Measurements from ENCODE around the gene AP3M1.
"Not testable (repeated sequence)": the region's sequence is repeated elsewhere in the genome, so short reads cannot be mapped to it uniquely, and the experiment has no call there.

AP3M1 gene, protein sequence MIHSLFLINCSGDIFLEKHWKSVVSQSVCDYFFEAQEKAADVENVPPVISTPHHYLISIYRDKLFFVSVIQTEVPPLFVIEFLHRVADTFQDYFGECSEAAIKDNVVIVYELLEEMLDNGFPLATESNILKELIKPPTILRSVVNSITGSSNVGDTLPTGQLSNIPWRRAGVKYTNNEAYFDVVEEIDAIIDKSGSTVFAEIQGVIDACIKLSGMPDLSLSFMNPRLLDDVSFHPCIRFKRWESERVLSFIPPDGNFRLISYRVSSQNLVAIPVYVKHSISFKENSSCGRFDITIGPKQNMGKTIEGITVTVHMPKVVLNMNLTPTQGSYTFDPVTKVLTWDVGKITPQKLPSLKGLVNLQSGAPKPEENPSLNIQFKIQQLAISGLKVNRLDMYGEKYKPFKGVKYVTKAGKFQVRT

DNA sequence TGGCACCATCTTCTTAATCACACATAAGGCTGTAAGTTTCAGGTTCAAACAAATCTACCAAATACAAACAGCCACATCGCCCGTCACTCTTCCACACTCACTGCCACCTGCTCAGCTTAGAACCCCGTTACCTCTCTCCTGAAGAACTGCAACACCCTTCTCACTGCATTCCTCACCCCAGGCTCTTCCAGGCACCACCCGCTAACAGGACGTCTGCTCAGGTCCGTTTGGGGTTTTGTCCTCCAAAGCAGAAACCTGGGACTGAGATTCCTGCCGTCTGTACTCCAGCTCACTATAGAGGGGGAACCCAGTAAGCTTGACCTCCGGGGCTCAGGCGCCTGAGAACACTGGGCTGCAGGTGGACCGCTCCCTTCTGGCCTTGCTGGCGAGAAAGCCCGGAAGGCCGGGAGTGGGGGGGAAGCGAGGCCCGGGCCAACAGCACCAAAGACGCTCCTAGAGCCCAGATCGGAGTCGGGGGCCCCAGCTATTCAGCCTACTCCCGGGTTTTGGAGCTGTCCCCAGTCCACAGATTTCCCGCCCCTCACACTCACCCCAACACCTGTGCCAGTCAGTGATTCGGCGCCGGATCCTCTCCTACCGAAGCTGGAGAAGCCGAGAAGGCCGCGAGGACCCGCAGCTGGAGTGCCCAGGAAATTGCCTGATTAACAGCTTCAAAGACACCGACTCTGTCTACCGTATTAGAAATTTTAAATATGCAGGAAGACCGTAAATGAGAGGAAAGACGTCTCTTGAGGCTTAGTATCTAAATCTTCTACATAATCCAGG lies at the start of gene AP3M1:
Gene AP3M1, minus strand, starts transcription at position 625 of the 786 bp plus-strand sequence. CDS start 12,449 bp downstream, outside the sequence.
- peak; percentile 16 for DNase-seq (ENCODE audit: low spot score)

DNA sequence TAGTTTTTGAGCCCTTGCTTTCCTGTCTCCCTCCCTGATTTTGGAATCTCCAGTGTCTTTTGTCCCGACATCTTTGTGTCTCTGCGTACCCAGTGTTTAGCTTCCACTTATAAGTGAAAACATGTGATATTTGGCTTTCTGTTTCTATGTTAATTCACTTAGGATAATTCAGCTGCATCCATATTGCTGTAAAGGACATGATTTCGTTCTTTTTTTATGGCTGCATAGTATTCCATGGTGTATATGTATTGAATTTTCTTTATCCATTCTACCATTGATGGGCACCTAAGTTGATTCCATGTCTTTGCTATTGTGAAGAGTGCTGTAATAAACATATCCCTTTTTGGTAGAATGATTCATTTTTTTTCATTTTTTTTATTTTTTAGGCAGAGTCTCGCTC lies 48.7 kb upstream of the AP3M1 start:
- no peak for DNase-seq (ENCODE audit: low spot score)

DNA sequence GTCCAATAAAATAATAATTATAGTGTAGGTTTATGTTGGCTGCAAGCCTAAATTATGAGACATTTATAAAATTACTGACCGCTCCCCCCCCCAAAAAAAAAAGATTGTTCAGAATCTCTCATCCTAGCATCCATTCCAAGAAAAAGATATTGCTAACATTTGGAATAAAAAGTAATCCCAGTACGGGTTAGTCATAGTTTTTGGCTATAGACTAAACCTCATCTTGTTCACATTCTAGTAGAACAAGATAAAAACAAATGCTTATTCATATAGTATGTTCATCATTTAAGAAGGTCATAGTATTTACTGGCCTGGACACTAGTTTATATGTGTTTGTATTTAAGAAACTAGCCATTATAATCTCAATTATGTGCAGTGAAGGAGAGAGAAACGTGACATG lies 44.4 kb upstream of the AP3M1 start:
- no peak for DNase-seq (ENCODE audit: low spot score)

DNA sequence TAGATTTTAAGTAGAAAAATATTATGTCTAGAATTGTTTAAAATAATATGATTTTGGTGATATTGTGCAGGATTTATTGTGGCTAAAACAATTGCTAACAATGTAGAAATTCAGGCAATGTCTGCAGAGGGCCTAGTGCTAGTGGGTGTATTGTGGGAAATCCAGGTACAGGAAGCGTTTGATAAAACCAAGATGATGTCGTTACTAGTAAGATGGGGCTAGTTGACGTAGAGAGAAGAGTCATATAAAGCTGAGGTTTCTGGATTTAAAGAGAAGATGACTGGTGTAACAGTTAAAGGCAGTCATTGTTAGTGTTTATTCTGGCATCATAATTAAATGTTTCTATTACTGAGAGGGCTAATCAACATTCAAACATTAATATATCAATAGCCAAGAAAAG lies 43.9 kb upstream of the AP3M1 start:
- DNase-seq (ENCODE audit: low spot score) = no peak

DNA sequence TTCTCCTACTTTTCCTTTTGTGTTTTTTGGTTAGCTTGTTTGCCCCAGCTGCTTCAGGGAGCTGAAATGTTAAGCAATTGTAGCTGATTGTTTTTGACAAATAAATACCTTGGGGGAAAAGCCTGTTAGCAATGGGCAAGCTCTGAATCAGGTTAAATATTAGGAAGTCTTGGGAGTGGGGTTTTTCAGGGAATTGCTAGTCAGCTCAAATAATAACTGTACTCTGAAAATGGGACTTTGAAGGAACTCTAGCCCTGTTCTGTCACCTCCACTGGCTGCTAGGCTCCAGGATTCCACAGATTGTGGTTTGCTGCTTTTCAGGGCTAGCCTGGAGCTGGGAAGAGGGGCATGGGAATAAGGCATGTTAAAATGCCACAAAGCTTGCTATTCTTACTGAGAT lies 39.9 kb upstream of the AP3M1 start:
- DNase-seq (ENCODE audit: low spot score) = no peak

DNA sequence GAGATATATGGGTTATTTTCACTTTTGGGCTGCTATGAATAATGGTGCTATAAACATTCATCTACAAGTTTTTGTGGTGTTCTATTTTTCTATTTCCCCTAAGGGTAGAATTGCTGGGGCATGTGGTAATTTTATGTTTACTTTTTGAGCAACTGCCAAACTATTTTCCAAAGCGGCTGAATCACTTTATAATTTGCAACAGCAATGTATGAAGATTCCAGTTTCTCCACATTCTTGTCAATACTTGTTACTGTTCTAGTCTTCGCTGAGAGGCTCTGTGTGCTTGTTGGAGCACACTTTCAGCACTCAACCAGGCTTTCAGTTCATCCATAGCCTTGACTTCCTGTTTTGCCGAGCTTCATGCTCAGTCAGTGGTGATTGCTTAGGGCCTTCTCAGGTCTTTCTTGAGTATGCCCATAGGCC lies 39.4 kb upstream of the AP3M1 start:
- DNase-seq (ENCODE audit: low spot score) = no peak

DNA sequence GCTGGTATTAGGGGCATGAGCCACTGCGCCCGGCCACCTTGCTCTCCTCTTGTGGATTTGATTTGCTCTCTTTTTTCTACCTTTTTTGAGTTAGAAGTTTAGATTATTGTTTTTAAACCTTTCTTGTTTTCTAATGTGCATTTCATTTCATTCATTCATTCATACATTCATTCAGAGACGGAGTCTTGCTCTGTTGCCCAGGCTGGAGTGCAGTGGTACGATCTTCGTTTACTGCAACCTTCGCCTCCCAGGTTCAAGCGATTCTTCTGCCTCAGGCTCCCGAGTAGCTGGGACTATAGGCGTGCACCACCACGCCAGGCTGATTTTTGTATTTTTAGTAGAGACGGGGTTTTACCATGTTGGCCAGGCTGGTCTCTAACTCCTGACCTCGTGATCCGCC lies 38.0 kb upstream of the AP3M1 start:
- not testable (repeated sequence) for DNase-seq (ENCODE audit: low spot score)

DNA sequence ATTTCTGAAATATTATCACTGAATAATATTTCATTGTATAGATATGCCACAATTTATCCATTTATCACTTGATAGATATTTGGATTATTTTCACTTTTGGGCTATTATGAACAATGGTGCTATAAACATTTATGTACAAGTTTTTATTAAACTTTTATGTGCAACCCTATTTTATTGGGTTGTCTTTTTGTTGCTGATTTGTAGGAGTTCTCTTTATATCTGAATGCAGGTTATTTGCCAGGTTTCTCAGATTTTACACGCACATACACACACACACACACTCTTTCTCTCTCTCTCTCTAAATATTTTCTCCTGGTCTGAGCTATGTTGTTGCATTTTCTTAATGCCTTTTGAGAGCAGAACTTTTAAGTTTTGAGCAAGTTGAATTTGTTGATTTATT lies 36.6 kb upstream of the AP3M1 start:
- no peak for DNase-seq (ENCODE audit: low spot score)

DNA sequence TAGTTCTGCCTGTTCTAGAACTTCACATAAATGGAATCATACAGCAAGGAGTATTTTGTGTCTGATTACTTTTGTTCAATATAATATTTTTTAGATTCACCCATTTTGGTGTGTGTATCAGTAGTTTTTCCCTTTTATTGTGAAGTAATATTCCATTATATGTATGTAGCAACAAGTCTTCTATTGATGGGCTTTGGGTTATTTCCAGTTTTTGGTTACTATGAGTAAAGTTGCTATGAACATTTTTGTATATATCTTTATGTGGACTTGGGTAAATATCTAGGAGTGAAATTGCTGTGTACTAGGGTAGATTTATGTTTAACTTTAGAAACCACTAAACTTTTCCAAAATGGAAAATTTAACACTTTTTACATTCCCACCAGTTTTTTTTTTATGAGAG lies 36.0 kb upstream of the AP3M1 start:
- no peak for DNase-seq (ENCODE audit: low spot score)

DNA sequence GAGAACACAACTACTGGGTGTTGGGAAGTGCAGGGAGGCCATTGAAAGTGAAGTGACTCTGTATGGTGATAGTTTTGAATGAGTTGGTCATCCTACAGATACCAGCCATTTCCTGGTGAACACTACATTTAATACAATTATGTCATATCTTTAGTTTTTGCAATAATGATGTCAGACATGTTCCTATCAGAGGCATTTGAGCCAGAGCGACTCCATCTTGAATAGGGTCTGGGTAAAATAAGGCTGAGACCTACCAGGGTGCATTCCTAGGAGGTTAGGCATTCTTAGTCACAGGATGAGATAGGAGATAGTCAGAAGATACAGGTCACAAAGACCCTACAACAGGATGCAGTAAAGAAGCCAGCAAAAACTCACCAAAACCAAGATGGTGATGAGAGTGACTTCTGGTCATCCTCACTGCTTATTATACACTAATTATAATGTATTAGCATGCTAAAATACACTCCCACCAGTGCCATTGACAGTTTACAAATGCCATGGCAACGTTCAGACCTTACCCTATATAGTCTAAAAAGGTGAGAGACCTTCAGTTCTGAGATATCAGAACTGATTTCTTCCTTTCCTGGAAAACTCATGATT lies 28.6 kb upstream of the AP3M1 start:
- peak; percentile 39 for DNase-seq (ENCODE audit: low spot score)

DNA sequence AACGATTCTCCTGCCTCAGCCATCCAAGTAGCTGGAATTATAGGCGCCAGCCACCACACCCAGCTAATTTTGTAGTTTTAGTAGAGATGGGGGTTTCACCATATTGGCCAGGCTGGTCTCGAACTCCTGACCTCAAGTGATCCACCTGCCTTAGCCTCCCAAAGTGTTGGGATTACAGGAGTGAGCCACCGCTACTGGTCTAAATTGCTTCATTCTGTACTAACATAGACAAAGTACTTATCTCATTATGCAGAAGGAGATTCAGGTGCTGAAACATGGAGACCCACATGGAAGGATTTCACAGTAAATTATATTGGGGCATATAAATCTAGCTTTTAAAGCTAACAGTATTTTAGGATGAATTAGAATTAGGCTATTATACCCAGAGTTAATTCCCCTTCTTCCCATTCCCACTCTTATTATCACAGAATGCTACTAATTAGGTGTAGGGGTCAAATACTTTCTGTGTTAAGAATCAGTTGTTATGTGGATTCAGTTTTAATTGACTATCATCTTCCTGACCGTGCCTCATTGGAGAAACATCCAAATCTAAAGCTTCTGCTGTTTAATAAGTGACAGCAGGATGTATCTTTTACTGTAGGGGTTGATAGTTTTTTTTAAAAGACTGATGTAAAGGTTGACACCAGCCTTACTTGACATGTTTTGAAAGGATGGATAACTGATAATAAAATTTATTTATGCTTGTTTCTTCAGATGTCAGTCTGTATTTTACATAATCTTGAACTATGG lies 27.6 kb upstream of the AP3M1 start:
- DNase-seq (ENCODE audit: low spot score) = no peak

DNA sequence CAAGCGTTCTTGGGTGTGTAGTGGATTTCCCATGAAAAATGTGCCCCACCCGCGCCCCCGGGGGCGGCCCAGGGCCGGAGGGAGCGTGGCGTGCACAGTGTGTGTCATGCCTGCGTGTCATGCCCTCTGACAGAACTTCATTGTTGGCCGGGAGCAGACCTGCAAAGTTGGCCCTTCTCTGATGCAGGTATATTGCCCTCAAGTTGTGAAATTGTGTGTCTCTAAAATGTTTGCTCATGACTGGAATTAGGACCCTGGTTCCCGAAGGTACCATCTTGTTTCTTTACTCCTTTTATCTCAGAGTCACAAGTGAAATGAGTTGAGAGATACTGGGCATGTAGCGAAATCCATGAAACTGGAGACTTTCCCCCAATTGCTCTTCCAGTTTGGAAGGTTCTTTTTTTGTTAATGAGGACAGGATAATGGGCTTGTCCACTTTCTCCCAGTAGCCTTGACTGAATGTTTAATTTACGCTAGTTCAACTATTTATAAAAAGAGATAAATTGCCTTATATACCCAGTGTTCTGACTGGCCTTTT lies 26.6 kb upstream of the AP3M1 start:
- DNase-seq (ENCODE audit: low spot score) = peak; percentile 30

DNA sequence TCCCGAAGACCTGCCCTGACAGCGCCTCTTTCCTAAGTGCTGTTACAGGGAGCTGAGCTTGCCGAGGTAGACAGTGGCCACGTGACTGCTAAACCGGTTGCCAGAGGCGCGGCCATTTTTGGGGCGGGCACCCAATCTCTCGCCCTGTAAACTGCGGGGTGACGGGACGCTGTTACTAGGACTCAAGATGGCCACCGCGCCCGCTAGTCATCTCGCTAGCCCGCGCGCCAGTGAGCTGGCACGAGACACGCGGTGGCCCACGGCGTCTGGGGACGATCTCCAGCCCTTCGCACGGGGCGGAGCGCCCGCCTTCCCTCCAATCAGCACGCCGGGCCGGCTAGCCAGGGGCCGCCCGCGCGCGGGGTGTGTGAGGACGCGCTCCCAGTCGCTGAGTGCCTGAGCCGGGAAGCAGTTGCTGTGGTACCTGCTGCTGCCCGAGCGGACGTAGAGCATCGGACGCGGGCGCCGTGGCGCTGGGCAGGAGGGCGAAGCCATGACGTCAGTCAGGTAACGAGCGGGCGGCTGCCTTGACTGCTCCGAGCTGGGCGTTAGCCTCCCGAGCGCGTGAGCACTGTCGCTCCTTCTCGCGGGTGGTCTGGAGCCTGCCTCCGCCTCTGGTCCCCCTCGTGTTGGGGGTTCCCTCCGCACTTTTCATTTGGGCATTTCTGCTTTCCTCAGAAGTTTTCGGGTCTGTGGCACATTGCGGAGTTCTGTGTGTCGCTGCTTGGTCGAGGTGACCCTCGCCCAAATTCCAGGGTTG lies 25.9 kb upstream of the AP3M1 start:
- peak; percentile 89 for DNase-seq (ENCODE audit: low spot score)

DNA sequence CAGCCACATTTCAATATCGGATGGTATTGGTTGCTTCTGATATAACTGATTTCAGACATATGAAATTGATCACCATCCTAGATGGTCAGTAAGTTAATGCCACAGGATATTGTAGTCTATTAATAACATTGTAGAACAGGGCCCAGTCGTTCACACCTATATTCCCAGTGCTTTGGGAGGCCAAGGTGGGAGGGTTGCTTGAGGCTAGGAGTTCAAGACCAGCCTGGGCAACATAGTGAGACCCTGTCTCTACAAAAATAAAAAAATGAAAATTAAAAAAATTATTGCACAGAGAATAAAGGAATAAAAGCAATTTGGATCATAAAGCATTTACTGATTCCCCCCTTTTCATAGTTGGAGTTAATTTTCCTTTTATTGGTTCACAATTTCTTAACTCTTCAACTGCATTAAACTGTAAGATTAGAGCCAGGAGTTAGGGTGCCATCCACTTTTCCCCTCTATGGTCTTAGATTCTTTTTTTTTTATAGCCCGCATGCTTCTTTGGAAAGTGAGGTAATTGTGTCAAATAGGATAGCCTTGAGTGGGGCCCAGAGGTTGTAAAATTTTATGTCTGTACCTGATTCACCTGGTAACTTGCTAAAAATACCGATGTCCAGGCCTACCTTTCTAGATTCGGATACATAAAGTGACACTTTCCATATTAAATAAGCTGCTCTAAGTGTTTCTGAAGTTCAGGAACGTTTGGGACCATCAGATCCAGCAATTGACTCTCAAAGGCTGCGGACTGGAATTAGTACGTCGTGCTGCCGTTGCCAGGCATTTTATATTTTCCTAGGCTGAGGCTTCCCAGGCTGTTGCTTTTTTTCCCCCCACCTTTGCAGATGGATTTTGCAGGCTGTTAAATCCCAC lies 25.1 kb upstream of the AP3M1 start:
- no peak for DNase-seq (ENCODE audit: low spot score)

DNA sequence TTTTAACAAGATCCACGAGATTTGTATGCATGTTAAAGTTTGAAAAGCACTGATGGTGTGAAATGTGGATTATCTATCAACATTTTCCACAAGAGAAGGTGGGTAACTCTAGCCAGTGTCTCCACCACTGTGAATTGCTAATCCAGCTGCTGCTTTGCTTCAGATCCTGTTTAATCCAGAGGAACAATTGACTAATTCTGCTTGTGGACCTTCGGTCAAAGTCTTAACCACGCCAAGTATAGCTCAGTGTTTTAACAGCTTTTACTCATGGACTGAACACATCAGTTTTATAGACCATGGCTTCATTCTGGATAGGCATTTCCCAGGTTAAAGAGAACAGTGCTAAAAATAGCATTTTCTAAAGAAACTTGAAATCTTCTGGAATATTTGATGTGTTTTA lies 23.9 kb upstream of the AP3M1 start:
- no peak for DNase-seq (ENCODE audit: low spot score)

DNA sequence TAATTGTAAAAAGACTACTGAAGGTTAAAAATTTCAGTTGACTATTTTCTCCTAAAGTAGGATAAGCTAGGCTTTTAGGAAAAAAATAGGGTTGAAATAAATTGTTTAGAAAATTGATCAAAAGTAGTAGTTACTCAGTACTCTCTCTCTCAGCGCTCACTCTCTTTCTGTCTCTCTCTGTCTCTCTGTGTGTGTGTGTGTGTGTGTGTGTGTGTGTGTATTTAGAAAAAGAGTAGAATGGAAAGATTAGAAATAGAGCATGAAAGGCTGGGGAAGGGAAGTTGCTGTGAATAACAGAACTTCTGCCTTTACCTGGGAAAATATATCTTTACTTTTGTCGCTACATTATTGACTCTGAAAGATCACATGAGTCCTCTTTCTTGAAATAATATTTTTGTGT lies 21.0 kb upstream of the AP3M1 start:
- DNase-seq (ENCODE audit: low spot score) = no peak

DNA sequence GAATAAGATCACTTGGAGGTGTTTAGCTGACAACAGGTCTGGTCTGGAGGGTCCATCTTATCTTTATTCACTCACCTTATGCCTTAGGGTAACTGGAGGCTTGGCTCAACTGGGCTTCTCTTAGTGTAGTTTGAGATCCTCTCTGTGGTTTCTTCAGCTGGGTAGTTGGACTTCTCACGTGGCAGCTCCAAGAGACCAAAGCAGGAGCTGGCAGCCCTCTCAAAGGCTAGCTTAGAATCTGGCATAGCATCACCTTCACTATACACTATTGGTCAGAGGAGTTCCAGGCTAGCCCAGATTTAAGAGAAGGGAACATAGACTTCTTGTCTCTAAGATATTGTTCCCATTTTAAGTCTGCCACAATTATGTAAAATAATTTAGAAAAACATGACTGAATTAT lies 16.8 kb upstream of the AP3M1 start:
- no peak for DNase-seq (ENCODE audit: low spot score)

DNA sequence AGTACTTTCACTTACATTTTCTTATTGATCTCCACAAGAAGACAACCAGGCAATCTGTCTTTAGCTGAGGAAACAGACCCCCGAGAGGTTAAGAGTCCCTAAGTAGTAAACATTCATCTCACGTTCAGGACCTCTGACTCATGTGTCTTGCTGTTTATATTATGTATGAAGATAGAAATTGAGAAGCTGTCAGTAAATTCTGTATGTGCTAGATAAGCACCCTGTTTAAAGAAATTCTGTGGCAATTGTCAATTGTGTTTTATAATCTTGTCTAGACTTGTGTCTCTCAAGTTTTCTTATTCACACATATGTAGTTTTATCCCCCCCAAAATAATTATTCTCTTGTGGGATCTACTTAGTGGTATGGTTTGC lies 14.9 kb upstream of the AP3M1 start:
- DNase-seq (ENCODE audit: low spot score) = no peak

DNA sequence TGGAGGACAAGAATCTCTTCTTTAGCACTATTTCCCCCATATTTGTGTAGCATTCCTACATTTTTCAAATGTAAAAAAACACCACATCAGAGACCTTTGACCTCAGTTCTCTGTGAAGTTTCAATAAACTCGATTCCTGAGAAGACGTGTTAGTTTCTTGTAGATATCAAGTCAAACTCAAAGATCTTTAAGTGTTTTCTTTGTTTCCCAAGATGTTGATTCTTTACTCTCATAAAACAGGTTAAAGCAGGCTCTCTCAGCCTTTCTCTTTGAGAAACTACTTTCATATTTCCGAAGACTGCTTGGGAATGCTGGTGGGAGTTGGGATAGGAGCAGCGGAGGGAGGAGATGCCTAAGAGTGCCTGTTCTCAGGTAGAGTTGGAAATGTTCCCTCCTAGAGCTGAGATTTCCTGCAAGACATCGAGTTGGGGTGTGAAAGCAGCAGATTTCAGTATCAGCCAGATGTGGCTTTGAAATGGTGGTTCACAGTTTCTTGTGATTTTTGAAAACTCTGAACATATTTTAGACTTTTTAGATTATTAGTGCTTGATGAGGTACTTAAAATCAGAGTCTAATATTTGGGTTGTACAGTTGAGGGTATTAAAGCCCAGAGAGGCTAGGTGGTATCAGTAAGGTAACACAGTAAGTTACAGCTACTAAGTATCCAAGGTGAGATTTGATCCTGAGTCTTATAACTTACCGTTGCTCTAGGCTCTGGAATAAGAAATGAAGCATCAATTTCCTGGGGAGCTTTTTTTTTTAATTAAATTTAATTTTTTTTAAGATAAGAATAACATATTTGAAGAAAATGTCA lies 14.3 kb upstream of the AP3M1 start:
- DNase-seq (ENCODE audit: low spot score) = no peak

Data from kidney capillary endothelial cell (primary cell).